Panc1 (cell line): Measurements from ENCODE around the gene CMTM7. TPM values are rescaled to one million over a fixed set of nuclear protein-coding genes. Genes with fewer than 3 reads are reported as not detected.

ENCODE experiments used
- ATAC-seq: fragments of 200-7000 bp; cut with Tn5 transposase; 2 replicates; pipeline ENCODE4 v1.9.1; 2020; ENCODE audit warnings: mild to moderate bottlenecking, moderate library complexity
- BruUV-seq: library from RNA; stranded (reverse); fragments of 400-500 nt; replicated peaks from 2 replicates; lab custom pipeline; 2021; lab: Mats Ljungman, UMichigan
- CTCF ChIA-PET: fragments of 300-600 bp; sonication (Branson Sonifier 250); formaldehyde crosslinking; loops from one replicate; lab custom pipeline; 2022; ENCODE audit warnings: antibody characterized with exemption; lab: Charles Lee
- POLR2A ChIA-PET: fragments of 300-600 bp; sonication (Branson Sonifier 250); formaldehyde crosslinking; loops from one replicate; lab custom pipeline; 2022; ENCODE audit warnings: antibody characterized with exemption; lab: Charles Lee
- DNase-seq: peaks from one replicate; pipeline ENCODE4 v3.0.0-alpha.2; 2010; ENCODE audit warnings: low read depth, low spot score
- H3K27ac ChIP-seq: 2 replicates; pipeline ENCODE4 v1.5.1; 2011; ENCODE audit warnings: mild to moderate bottlenecking, low read length, inconsistent platforms
- H3K27me3 ChIP-seq: fragments of 200-500 bp; sonication (Bioruptor generic); 2 replicates; pipeline ENCODE4 v1.6.0; 2014; ENCODE audit warnings: low read length, inconsistent platforms; ENCODE audit not compliant: control insufficient read depth, insufficient read depth
- H3K36me3 ChIP-seq: fragments of 200-500 bp; sonication (Bioruptor generic); 2 replicates; pipeline ENCODE4 v1.5.1; 2014; ENCODE audit warnings: inconsistent platforms, mild to moderate bottlenecking, low read length, moderate library complexity; ENCODE audit not compliant: control insufficient read depth, insufficient read depth
- H3K4me1 ChIP-seq: 2 replicates; pipeline ENCODE4 v1.5.1; 2011; ENCODE audit warnings: inconsistent platforms, mild to moderate bottlenecking, low read length, moderate library complexity; ENCODE audit not compliant: control insufficient read depth, insufficient read depth
- H3K4me3 ChIP-seq, 2 experiments: 2 replicates each; pipeline ENCODE4 v1.5.1; 2011 to 2012; ENCODE audit warnings: low read depth in 2 of 2, low read length in 2 of 2, mild to moderate bottlenecking in 2 of 2, inconsistent platforms in 1 of 2, moderate library complexity in 1 of 2
- H3K9me3 ChIP-seq: fragments of 200-500 bp; sonication (Bioruptor generic); 2 replicates; pipeline ENCODE4 v1.5.1; 2014; ENCODE audit warnings: low read depth, mild to moderate bottlenecking, inconsistent platforms, low read length, moderate library complexity; ENCODE audit not compliant: control insufficient read depth, insufficient read depth
- POLR2AphosphoS5 ChIP-seq: IDR thresholded peaks from 2 replicates; pipeline ENCODE4 v1.6.1; 2012; ENCODE audit warnings: mild to moderate bottlenecking, low read depth, low read length, moderate library complexity
- REST ChIP-seq, 2 experiments: IDR thresholded peaks; 2 replicates each; pipeline ENCODE4 v1.6.1; 2011 to 2012; ENCODE audit warnings: low read depth in 2 of 2, control low read depth in 1 of 2, low read length in 1 of 2, mild to moderate bottlenecking in 1 of 2, moderate library complexity in 1 of 2; ENCODE audit not compliant: insufficient read depth in 1 of 2
- SIN3A ChIP-seq: IDR thresholded peaks from 2 replicates; pipeline ENCODE4 v1.6.1; 2012; ENCODE audit warnings: low read depth, mild to moderate bottlenecking, low read length, moderate library complexity, borderline replicate concordance; ENCODE audit not compliant: insufficient read depth
- TCF7L2 ChIP-seq: IDR thresholded peaks from 2 replicates; pipeline ENCODE4 v1.6.1; 2011; ENCODE audit warnings: mild to moderate bottlenecking, low read depth, low read length, inconsistent platforms
- in situ Hi-C: cut with HindIII; loops from 2 replicates; pipeline ENCODE4 v1.10.0; 2016; ENCODE audit warnings: low sequenced_read_pairs, low pct_unique_long_range_greater_than_20kb
- intact Hi-C: fragments of 100-400 bp; cut with micrococcal nuclease; formaldehyde crosslinking; loops from one replicate; pipeline ENCODE4 v1.10.0; 2022; ENCODE audit not compliant: unreplicated experiment
- total RNA-seq: library from RNA; stranded (reverse); gene quantifications from one replicate; pipeline ENCODE4 v1.2.1, GENCODE V29; 2021; ENCODE audit not compliant: unreplicated experiment
- TF ChIP-seq, protein P1 (sequence below): fragments of 450-650 bp; IDR thresholded peaks from 2 replicates; pipeline ENCODE4 v1.5.1; 2017; ENCODE audit warnings: mild to moderate bottlenecking

Gene CMTM7
- total RNA-seq, 1 experiment from 2014 or later: 43.5 TPM

DNA sequence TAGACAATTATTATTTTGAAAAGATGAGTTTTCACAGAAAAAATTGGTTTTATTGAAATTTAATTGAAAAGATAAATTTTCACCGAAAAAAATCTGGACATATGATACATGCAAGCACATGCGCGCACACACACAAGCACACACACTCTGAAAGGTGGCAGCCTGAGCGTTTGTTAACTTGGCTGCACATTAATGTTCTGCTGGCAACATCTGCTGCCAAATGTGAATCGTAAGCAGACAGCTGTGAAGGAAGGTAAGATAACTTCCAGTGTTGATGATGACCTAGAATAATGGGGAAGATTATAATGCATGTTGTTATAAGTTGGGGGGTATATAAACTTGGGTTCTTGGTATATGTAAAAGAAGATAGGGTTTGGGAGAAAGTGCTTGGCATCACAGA, 18.4 kb upstream of the CMTM7 start:
- ATAC-seq (no peak), DNase-seq (no peak)
- intact Hi-C loops: no loop called here
- no TSS peak for BruUV-seq
- CTCF ChIA-PET: interaction anchor here (0.6 kb wide), 1 partner anchor 71 kb away, joined by 5 read pairs; no protein-coding TSS in a partner anchor
- Histone ChIP-seq H3K9me3 (no peaks in the 10 kb centered on the region), H3K4me3 (no peak overlapping the region), H3K27me3 (no peaks in the 10 kb centered on the region), H3K27ac (no peak overlapping the region), H3K36me3 (no peaks in the 10 kb centered on the region), H3K4me1 (no peaks in the 10 kb centered on the region)
- TF ChIP-seq SIN3A (no peak), POLR2AphosphoS5 (no peak), REST (IDR thresholded peaks at IDR 0.05; ENCODE audit: insufficient read depth in 1 of 2, low read depth in 2 of 2, low read length in 1 of 2) (no peak), TCF7L2 (no peak)
- TF ChIP-seq, protein P1, sequence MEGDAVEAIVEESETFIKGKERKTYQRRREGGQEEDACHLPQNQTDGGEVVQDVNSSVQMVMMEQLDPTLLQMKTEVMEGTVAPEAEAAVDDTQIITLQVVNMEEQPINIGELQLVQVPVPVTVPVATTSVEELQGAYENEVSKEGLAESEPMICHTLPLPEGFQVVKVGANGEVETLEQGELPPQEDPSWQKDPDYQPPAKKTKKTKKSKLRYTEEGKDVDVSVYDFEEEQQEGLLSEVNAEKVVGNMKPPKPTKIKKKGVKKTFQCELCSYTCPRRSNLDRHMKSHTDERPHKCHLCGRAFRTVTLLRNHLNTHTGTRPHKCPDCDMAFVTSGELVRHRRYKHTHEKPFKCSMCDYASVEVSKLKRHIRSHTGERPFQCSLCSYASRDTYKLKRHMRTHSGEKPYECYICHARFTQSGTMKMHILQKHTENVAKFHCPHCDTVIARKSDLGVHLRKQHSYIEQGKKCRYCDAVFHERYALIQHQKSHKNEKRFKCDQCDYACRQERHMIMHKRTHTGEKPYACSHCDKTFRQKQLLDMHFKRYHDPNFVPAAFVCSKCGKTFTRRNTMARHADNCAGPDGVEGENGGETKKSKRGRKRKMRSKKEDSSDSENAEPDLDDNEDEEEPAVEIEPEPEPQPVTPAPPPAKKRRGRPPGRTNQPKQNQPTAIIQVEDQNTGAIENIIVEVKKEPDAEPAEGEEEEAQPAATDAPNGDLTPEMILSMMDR: no peak
- in situ Hi-C loops: no loop called here
- POLR2A ChIA-PET: no interaction called here

GRCh38 chr3:32373844-32374243, 17.8 kb upstream of the CMTM7 start:
- no peak overlapping the region for H3K27ac ChIP-seq
- no peak for DNase-seq
- TF ChIP-seq POLR2AphosphoS5 (no peak), TCF7L2 (no peak), REST (IDR thresholded peaks at IDR 0.05; ENCODE audit: insufficient read depth in 1 of 2, low read depth in 2 of 2, low read length in 1 of 2) (no peak), SIN3A (no peak)
- TF ChIP-seq, protein P1: no peak
- ChIA-PET POLR2A (no interaction called here), CTCF (interaction anchor here (0.6 kb wide), 1 partner anchor 72 kb away, joined by 5 read pairs; no protein-coding TSS in a partner anchor)
- H3K9me3 ChIP-seq: no peaks in the 10 kb centered on the region
- no peaks in the 10 kb centered on the region for H3K4me1 ChIP-seq
- no peaks in the 10 kb centered on the region for H3K27me3 ChIP-seq
- no peak overlapping the region for H3K4me3 ChIP-seq
- no TSS peak for BruUV-seq
- no peaks in the 10 kb centered on the region for H3K36me3 ChIP-seq
- intact Hi-C loops (no loop called here), in situ Hi-C loops (no loop called here)
- ATAC-seq: no peak
